ENCODE measurements around the gene MTOR.
A peak's percentile ranks its signal among the peaks of the same experiment; 100 is the strongest.

The MTOR gene

GRCh38 chr1:11266268-11267074 is 4.1 kb upstream of the MTOR start:
- no peak overlapping the region for H3K4me3 ChIP-seq (ENCODE audit: low read depth, low read length)
- no peak for TF ChIP-seq CTCF (IDR thresholded peaks at IDR 0.05; ENCODE audit: control insufficient read depth, extremely low read depth, insufficient read depth)
- no peak for DNase-seq (ENCODE audit: low read depth)

DNA sequence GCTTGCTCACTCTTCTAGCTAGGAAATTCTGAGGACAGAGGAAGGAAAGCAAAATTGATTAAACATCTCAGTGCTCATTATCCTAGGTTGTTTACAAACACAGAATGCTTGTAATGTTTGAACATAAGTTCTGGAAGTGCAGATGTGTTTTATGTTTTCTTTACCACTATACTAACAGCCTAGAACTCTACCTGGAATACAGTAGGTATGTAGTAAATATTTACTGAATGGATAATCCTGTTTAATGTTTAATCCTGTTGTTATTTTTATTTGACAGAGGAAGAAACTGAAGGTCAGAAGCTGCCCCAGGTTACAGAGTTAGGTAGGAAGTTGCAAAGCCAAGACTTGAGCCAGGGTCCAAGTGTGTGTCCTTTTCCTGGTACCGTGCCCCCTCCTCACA is 6.1 kb downstream of the MTOR start:
- DNase-seq (ENCODE audit: low read depth): peak; percentile 93
- H3K4me3 ChIP-seq (ENCODE audit: low read depth, low read length): peak overlapping the region; percentile 21; the same call in 1 of the 2 replicates
- TF ChIP-seq CTCF (IDR thresholded peaks at IDR 0.05; ENCODE audit: control insufficient read depth, extremely low read depth, insufficient read depth): no peak

- TF ChIP-seq CTCF (IDR thresholded peaks at IDR 0.05; ENCODE audit: control insufficient read depth, extremely low read depth, insufficient read depth): no peak
- DNase-seq (ENCODE audit: low read depth): peak; percentile 64
- H3K4me3 ChIP-seq (ENCODE audit: low read depth, low read length): no peak overlapping the region
Measured at GRCh38 chr1:11253226-11253625, 9.1 kb downstream of the MTOR start.

GRCh38 chr1:11252538-11252937 is 9.8 kb downstream of the MTOR start:
- TF ChIP-seq CTCF (IDR thresholded peaks at IDR 0.05; ENCODE audit: control insufficient read depth, extremely low read depth, insufficient read depth): no peak
- H3K4me3 ChIP-seq (ENCODE audit: low read depth, low read length): no peak overlapping the region
- DNase-seq (ENCODE audit: low read depth): no peak

GRCh38 chr1:11248169-11248568 is 14.2 kb downstream of the MTOR start:
- 0 out of 2 replicates have a peak, but pooled peaks have one; percentile 20 for TF ChIP-seq CTCF (IDR thresholded peaks at IDR 0.05; ENCODE audit: control insufficient read depth, extremely low read depth, insufficient read depth)
- no peak overlapping the region for H3K4me3 ChIP-seq (ENCODE audit: low read depth, low read length)
- no peak for DNase-seq (ENCODE audit: low read depth)

DNA sequence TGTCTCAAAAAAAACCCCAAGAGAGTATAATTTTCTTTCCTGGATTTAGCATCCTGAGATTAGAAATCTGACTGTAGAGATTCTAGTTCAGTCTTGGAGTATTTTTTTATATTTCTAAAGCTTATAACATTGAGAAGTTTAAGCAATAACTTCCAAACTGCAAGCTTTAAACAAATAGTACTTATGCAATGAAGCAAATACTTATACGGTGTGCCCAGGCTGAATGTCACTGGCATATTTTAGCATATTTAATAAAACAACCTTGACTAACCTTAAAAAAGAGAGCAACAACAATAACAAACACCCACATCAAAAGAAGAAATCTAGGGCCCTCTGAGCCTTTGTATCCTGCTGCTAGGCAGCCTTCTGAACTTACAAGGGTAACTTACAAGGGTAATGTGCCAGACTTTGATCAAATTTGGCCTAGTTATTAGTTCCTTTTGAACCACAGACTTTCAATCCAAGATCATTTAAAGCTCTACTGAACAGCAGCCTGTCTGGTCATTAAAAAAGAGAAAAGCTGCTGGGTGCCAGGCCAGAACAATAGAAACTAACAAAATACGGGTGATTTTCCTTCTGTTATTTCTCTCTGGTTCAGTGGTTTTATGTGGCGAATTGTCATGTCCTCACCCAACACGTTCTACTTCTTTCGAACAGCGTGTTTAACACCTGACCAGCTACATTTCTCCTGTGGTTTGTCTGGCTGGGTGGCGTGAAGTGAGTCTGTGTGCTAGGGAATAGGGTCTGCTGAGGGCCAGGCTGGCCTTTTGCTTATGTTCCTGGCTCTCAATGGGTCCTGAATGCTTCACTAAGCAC is 16.2 kb downstream of the MTOR start:
- no peak overlapping the region for H3K4me3 ChIP-seq (ENCODE audit: low read depth, low read length)
- DNase-seq (ENCODE audit: low read depth): no peak
- no peak for TF ChIP-seq CTCF (IDR thresholded peaks at IDR 0.05; ENCODE audit: control insufficient read depth, extremely low read depth, insufficient read depth)

Data from LNCaP clone FGC (cell line).